K562 (cell line): Measurements from ENCODE around the gene LRRC10B. TPM values are rescaled to one million over a fixed set of nuclear protein-coding genes. Genes with fewer than 3 reads are reported as not detected.

Source experiments
- ATAC-seq: fragments of 200-7000 bp; cut with Tn5 transposase; 3 replicates; pipeline ENCODE4 v1.9.1; 2020; ENCODE audit warnings: moderate library complexity
- BruUV-seq: library from RNA; stranded (reverse); fragments of 400-500 nt; replicated peaks from 2 replicates; lab custom pipeline; 2021; lab: Mats Ljungman, UMichigan
- CTCF ChIA-PET: fragments of 300-600 bp; formaldehyde crosslinking; extraction: SDS; loops from one replicate; lab custom pipeline; 2021; ENCODE audit warnings: low intra/inter-chr PET ratio; lab: Yijun Ruan, JAX
- POLR2A ChIA-PET: fragments of 300-600, 350-650 bp; sonication (Branson Sonifier 250); formaldehyde crosslinking; extraction: SDS; loops from one replicate; lab custom pipeline; 2021; ENCODE audit warnings: antibody characterized with exemption, inconsistent platforms; lab: Yijun Ruan, JAX
- DNase-seq, 4 experiments: peaks; one replicate each; pipeline versions ENCODE4 v3.0.0 to v3.0.0-alpha.2; 2011 to 2018; ENCODE audit warnings: low spot score in 3 of 4, mixed read lengths in 3 of 4; ENCODE audit errors: extremely low read depth in 1 of 4
- FAIRE-seq: peaks from 2 replicates; lab custom pipeline; 2011; peaks lifted over from hg19 to GRCh38; lab: Jason Lieb, UNC
- H2AFZ ChIP-seq: 2 replicates; pipeline ENCODE4 v1.6.0; 2011; ENCODE audit warnings: low read depth, low read length, control low read depth, inconsistent platforms
- H3K27ac ChIP-seq: fragments of 200-600 bp; 3 replicates; pipeline ENCODE4 v1.8.0; 2011; ENCODE audit warnings: low read depth, mild to moderate bottlenecking, control low read depth, inconsistent platforms, low read length, moderate library complexity, mixed read lengths; ENCODE audit errors: extremely low read depth
- H3K27me3 ChIP-seq, 2 experiments: fragments of 300-600 bp in 1 of 2; 2 replicates in 1 of 2; 3 replicates in 1 of 2; pipeline versions ENCODE4 v1.6.0 to v1.8.0; 2011; ENCODE audit warnings: inconsistent platforms in 2 of 2, low read length in 2 of 2, mild to moderate bottlenecking in 1 of 2, mixed read lengths in 1 of 2, moderate library complexity in 1 of 2; ENCODE audit not compliant: control insufficient read depth in 2 of 2, insufficient read depth in 2 of 2
- H3K36me3 ChIP-seq: fragments of 300-600 bp; 3 replicates; pipeline ENCODE4 v1.8.0; 2011; ENCODE audit warnings: mild to moderate bottlenecking, low read length, inconsistent platforms; ENCODE audit not compliant: control insufficient read depth, insufficient read depth
- H3K4me1 ChIP-seq, 2 experiments: fragments of 200-600 bp in 1 of 2; replicated peaks in 1 of 2; 2 replicates in 1 of 2; 3 replicates in 1 of 2; pipeline versions ENCODE4 v1.5.1 to v1.8.0; 2011; ENCODE audit warnings: inconsistent platforms in 2 of 2, low read length in 2 of 2, mild to moderate bottlenecking in 1 of 2, mixed read lengths in 1 of 2, moderate library complexity in 1 of 2; ENCODE audit not compliant: control insufficient read depth in 2 of 2, insufficient read depth in 2 of 2
- H3K4me2 ChIP-seq: 2 replicates; pipeline ENCODE4 v1.6.1; 2011; ENCODE audit warnings: low read length, control low read depth, inconsistent platforms, mixed read lengths; ENCODE audit not compliant: insufficient read depth
- H3K4me3 ChIP-seq: fragments of 200-600 bp; sonication (generic), shearing (Covaris generic); 2 replicates; pipeline ENCODE4 v1.5.1; 2016; ENCODE audit warnings: control low read depth, inconsistent platforms
- H3K79me2 ChIP-seq: fragments of 200-600 bp; 3 replicates; pipeline ENCODE4 v1.8.0; 2011; ENCODE audit warnings: low read length, inconsistent platforms; ENCODE audit not compliant: control insufficient read depth, insufficient read depth
- H3K9ac ChIP-seq, 2 experiments: 2 replicates each; pipeline versions ENCODE4 v1.6.0 to v1.6.1; 2011; ENCODE audit warnings: low read depth in 2 of 2, low read length in 2 of 2, control low read depth in 1 of 2, inconsistent platforms in 1 of 2, mild to moderate bottlenecking in 1 of 2, mixed read lengths in 1 of 2; ENCODE audit not compliant: insufficient read depth in 1 of 2
- H3K9me1 ChIP-seq: one replicate; pipeline ENCODE4 v1.6.0; 2011; ENCODE audit warnings: inconsistent platforms, mild to moderate bottlenecking, low read length, moderate library complexity; ENCODE audit not compliant: control insufficient read depth, insufficient read depth
- H3K9me3 ChIP-seq: replicated peaks from 2 replicates; pipeline ENCODE4 v1.5.1; 2011; ENCODE audit warnings: low read depth, low read length, inconsistent platforms; ENCODE audit not compliant: control insufficient read depth, insufficient read depth
- H4K20me1 ChIP-seq: replicated peaks from 2 replicates; pipeline ENCODE4 v1.6.1; 2011; ENCODE audit warnings: low read length, inconsistent platforms, mixed read lengths; ENCODE audit not compliant: control insufficient read depth, insufficient read depth
- BACH1 ChIP-seq: fragments of 200-800 bp; sonication (Bioruptor generic); IDR thresholded peaks from 2 replicates; pipeline ENCODE4 v1.6.1; 2016; ENCODE audit warnings: missing genetic modification characterization, missing compliant biosample characterization
- CHD1 ChIP-seq: fragments of 200-600 bp; sonication (generic); IDR thresholded peaks from one replicate; pipeline ENCODE4 v1.6.1; 2012; ENCODE audit warnings: mild to moderate bottlenecking, moderate library complexity, low read length, inconsistent platforms
- EWSR1 ChIP-seq: fragments of 450-650 bp; IDR thresholded peaks from 2 replicates; pipeline ENCODE4 v1.6.1; 2018; ENCODE audit warnings: borderline replicate concordance, mild to moderate bottlenecking, low read depth, moderate library complexity; ENCODE audit not compliant: partially characterized antibody
- HDAC6 ChIP-seq: IDR thresholded peaks from 2 replicates; pipeline ENCODE4 v1.6.1; 2012; ENCODE audit warnings: low read depth, mild to moderate bottlenecking, control low read depth, inconsistent platforms, low read length, moderate library complexity
- HOXB6 ChIP-seq: fragments of 250-450 bp; sonication (Bioruptor Pico); IDR thresholded peaks from 2 replicates; pipeline ENCODE4 v1.5.1; 2022; ENCODE audit warnings: mild to moderate bottlenecking, borderline replicate concordance
- ZNF263 ChIP-seq: sonication (generic); formaldehyde crosslinking; IDR thresholded peaks from 2 replicates; pipeline ENCODE4 v1.8.0; 2022; ENCODE audit warnings: mild to moderate bottlenecking, missing genetic modification reagents, borderline replicate concordance
- WGBS: fragments of 100-300 bp; shearing (Covaris generic); methylation state at CpG from one replicate; pipeline ENCODE4 v1.1.6; 2016; ENCODE audit warnings: low coverage, mixed read lengths; ENCODE audit not compliant: insufficient coverage; ENCODE audit errors: missing lambda C conversion rate; 5-methylcytosine and 5-hydroxymethylcytosine counted together
- in situ Hi-C: fragments of 300-500 bp; cut with MboI; formaldehyde crosslinking; loops from 4 replicates; pipeline ENCODE4 v1.15.0; 2018; ENCODE audit warnings: inconsistent platforms, mixed read lengths
- intact Hi-C: fragments of 100-400 bp; cut with micrococcal nuclease; formaldehyde crosslinking; loops from 2 replicates; pipeline ENCODE4 v1.14.2; 2022
- polyA plus RNA-seq, 8 experiments: library from polyadenylated mRNA; depleted of rRNA in 4 of 8; stranded (reverse) in 5 of 8; unstranded in 3 of 8; fragments of >200 nt; fragmentation: Nextera tagmentation in 2 of 8; fragmentation: Illumina TruSeq in 1 of 8; extraction: Ambion mirVana in 2 of 8; extraction: Trizol in 1 of 8; gene quantifications; 2 replicates each; pipeline versions ENCODE4 v1.2.1 to v1.2.3, GENCODE V29; 2011 to 2014; ENCODE audit warnings: inconsistent platforms in 1 of 8, missing spikeins in 1 of 8
- total RNA-seq, 7 experiments: library from RNA; depleted of rRNA in 6 of 7; stranded (reverse); fragments of >200 nt in 6 of 7; fragmentation: Illumina TruSeq in 2 of 7; extraction: Trizol in 2 of 7; gene quantifications; 2 replicates each; pipeline versions ENCODE4 v1.2.1 to v1.2.3, GENCODE V29; 2011 to 2021; ENCODE audit warnings: low replicate concordance in 1 of 7

The LRRC10B gene
- total and polyA plus RNA-seq, 9 of the 15 experiments (the other 6 are each of a cell fraction or from before 2014, with no cell fraction given), result 0.11 TPM; not detected in 8

- TF ChIP-seq EWSR1 (no peak), ZNF263 (CRISPR knock-in tag) (no peak), CHD1 (no peak), HOXB6 (CRISPR knock-in tag) (no peak), HDAC6 (no peak), BACH1 (tag) (no peak)
- H3K79me2 ChIP-seq, result no peaks in the 10 kb centered on the region
- H3K27me3 ChIP-seq, result peaks cover 6 to 60% of the 10 kb centered on the region in 2 experiments; a peak in 4 of 5 replicates
- BruUV-seq, result no TSS peak
- no peak overlapping the region for H3K4me3 ChIP-seq
- no peak overlapping the region for H3K27ac ChIP-seq
- DNase-seq (no peak), FAIRE-seq (no peak), ATAC-seq (no peak)
- intact Hi-C loops (no loop called here), in situ Hi-C loops (no loop called here)
- 8% methylated on average over 9 of the region's 9 CpGs for WGBS
- ChIA-PET POLR2A (interaction anchor here (0.6 kb wide), 1 partner anchor 102 kb away, joined by 4 read pairs; no protein-coding TSS in a partner anchor), CTCF (no interaction called here)
- no peak overlapping the region for H2AFZ ChIP-seq
- no peaks in the 10 kb centered on the region; the same call in 1 of the 2 replicates for H3K9me3 ChIP-seq
- H3K9me1 ChIP-seq, result peaks cover 3% of the 10 kb centered on the region
- no peaks in the 10 kb centered on the region for H3K36me3 ChIP-seq
- peaks cover 0 to 17% of the 10 kb centered on the region in 2 experiments; a peak in 3 of 5 replicates for H3K4me1 ChIP-seq
- peak overlapping the region in 1 of 2 experiments; percentile 4; a peak in 1 of 4 replicates for H3K9ac ChIP-seq
- H3K4me2 ChIP-seq, result no peak overlapping the region
- no peaks in the 10 kb centered on the region; the same call in 1 of the 2 replicates for H4K20me1 ChIP-seq
These were observed 14.1 kb upstream of the LRRC10B start for GRCh38 chr11:61494381-61494961.
